ENCODE measurements around the gene KIAA1143.

DNA sequence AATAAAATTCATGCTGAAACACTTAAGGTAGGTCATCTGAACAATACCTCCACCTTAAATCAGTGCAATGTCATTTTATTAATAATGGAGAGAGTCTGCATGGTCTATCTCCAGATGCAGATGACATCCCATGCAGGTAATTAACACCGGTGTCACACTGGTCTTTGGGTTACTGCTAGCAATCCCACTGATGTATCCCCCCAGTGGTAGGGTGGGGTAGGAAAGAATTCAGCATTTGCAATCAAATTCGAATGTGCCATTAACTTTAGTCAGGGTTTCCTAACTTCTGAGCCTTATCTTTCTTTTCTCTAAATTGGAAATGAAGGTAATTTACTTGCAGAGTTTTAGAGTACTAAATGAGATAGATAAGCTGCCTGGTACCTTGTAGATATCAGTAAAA, 44.5 kb upstream of the KIAA1143 start:
- TF ChIP-seq, protein P1, sequence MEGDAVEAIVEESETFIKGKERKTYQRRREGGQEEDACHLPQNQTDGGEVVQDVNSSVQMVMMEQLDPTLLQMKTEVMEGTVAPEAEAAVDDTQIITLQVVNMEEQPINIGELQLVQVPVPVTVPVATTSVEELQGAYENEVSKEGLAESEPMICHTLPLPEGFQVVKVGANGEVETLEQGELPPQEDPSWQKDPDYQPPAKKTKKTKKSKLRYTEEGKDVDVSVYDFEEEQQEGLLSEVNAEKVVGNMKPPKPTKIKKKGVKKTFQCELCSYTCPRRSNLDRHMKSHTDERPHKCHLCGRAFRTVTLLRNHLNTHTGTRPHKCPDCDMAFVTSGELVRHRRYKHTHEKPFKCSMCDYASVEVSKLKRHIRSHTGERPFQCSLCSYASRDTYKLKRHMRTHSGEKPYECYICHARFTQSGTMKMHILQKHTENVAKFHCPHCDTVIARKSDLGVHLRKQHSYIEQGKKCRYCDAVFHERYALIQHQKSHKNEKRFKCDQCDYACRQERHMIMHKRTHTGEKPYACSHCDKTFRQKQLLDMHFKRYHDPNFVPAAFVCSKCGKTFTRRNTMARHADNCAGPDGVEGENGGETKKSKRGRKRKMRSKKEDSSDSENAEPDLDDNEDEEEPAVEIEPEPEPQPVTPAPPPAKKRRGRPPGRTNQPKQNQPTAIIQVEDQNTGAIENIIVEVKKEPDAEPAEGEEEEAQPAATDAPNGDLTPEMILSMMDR (IDR thresholded peaks at IDR 0.05; ENCODE audit: insufficient read depth, low read length, poor library complexity, severe bottlenecking): no peak
- no peak for TF ChIP-seq EZH2phosphoT487 (conservative IDR thresholded peaks at IDR 0.05; ENCODE audit: low read length)
